BE2C (cell line): ENCODE data around the gene SNX32.

ENCODE experiments used
- DNase-seq: peaks from one replicate; pipeline ENCODE4 v3.0.0-alpha.2; 2020
- H3K27me3 ChIP-seq: fragments of 250-450 bp; sonication (Bioruptor Pico); 2 replicates; pipeline ENCODE4 v1.5.1; 2020; ENCODE audit warnings: mild to moderate bottlenecking
- H3K36me3 ChIP-seq: fragments of 250-450 bp; sonication (Bioruptor Pico); 2 replicates; pipeline ENCODE4 v1.5.1; 2020; ENCODE audit warnings: mild to moderate bottlenecking
- H3K4me1 ChIP-seq: fragments of 250-450 bp; sonication (Bioruptor Pico); 2 replicates; pipeline ENCODE4 v1.5.1; 2020
- H3K4me3 ChIP-seq: 2 replicates; pipeline ENCODE4 v1.5.1; 2011; ENCODE audit warnings: low read depth, low read length
- H3K9me3 ChIP-seq: fragments of 250-450 bp; sonication (Bioruptor Pico); 2 replicates; pipeline ENCODE4 v1.5.1; 2020
- CTCF ChIP-seq: IDR thresholded peaks from 2 replicates; pipeline ENCODE4 v1.5.1; 2012; ENCODE audit warnings: mild to moderate bottlenecking, low read depth, low read length

SNX32 gene

DNA sequence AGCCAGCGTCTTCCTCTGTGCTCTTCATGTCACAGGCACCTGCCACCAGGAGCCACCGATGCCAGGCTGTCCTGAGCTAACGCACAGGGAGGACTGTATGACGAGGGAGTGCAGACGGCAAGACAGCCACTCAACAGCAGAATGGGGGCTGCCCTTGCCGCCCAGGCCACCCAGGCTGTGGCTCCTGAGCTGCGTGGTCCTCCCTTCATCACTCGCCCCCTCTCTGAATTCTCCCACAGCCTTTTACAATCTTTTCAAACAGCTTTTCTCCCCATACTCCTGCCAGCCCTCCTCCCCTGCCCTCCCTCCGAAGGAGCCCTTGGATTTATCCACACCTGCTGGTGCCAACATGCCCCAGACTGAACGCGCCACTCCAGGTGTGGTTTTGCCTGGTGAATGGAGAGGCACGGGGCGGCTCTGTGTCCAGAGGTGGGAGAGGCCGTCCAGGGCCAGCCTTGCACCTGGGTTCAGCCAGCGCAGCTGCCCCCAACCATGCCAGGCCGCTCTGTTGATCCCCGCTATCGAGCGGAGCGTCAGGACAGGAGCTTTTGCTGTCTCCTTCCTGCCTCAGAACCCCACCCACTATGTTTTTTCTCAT, 24.9 kb upstream of the SNX32 start:
- Histone ChIP-seq H3K27me3 (peaks cover 77% of the 10 kb centered on the region), H3K4me3 (no peak overlapping the region), H3K4me1 (no peaks in the 10 kb centered on the region), H3K36me3 (no peaks in the 10 kb centered on the region), H3K9me3 (no peaks in the 10 kb centered on the region)
- DNase-seq, result no peak
- no peak for TF ChIP-seq CTCF

DNA sequence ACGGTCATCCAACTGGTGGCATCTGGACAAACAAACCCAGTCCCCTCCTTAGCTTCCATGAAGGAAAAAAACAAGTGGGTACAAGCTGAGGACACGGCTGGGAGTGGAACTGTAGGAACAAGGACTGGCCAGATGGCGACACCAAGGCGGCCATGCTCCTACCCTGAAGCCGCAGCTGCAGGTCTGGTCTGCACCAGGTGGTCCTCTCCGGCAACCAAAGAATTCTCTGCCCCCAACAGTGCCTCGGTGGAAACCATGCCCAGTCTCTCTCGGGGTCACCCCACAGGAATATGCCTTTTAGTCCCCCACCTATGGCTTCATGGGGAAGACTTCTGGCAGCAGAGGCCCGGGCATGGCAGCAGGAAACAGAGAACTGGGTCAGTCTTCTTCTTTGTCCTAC, 24.3 kb upstream of the SNX32 start:
- DNase-seq, result no peak
- no peak for TF ChIP-seq CTCF
- Histone ChIP-seq H3K4me3 (no peak overlapping the region), H3K27me3 (peaks cover 71% of the 10 kb centered on the region), H3K36me3 (no peaks in the 10 kb centered on the region), H3K9me3 (no peaks in the 10 kb centered on the region), H3K4me1 (no peaks in the 10 kb centered on the region)

DNA sequence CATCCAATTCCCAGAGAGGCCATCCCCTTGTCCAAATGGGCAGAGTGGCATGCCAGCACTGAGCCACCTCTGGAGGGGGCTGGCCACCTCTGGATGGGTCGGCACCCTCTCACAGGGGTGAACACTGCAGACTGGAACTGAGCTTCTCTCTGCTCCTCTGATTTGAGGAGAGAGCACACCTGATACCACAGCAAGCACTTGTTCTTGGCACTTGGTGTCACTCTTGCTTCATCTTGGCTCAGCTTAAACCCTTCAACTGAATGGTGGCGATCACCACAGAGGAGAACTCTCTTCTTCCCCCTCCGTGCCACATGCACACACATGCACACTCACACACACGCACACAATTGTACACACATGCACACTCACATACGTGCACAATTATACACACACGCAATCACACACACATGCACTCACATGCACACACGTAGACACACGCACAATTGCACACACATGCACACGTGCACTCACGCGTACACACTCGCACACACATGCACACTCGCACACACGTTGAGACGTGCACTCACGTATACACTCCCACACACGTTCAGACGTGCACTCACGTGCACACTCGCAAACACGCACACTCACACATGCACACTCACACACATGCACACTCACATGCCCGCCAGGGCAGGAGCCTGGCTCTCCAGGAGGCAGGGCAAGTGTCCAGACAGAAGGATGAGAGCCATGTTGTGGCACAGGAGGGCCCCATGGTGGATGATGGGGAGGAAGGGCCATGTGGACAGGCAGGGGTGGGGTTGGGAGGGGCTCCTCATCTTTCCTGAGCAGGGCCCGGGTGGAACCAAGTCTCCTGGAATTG, 23.5 kb upstream of the SNX32 start:
- no peak for TF ChIP-seq CTCF
- DNase-seq, result no peak

DNA sequence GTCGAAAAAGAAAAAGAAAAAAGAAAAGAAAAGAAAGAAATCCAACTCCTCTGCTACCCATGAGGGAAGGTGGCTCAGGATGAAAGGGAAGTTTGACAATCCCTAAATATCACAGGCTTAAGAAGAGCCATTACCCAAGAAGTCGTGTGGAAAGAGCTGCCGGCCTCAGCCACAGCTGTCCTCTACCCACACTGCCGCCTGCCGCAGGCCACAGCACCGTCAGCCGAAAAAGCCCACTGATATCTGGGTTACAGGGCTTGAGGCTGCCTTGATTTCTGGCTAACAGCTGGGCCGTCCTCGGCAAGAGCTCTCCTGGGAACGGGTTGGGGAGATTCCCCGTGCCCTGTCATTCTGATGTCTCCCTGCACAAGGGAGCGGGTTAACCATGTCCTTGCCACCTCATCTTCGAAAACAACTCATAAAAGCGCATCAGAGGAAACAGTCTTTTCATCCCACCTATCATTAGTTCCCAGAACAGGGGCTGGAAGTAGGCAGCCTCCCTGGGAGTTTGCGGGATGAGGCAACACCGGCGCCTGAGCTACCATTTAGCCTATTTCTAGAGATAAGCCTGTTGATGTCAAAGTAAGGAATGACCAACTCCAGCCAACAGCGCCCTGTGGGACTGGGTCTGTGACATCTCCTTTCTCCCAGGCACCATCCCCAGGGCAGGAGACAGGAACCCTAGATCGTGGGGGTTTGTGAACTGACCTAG, 21.8 kb upstream of the SNX32 start:
- no peak; the same call in 1 of the 2 replicates for TF ChIP-seq CTCF
- no peaks in the 10 kb centered on the region for H3K4me1 ChIP-seq
- H3K36me3 ChIP-seq, result no peaks in the 10 kb centered on the region
- H3K9me3 ChIP-seq, result no peaks in the 10 kb centered on the region
- peaks cover 58% of the 10 kb centered on the region for H3K27me3 ChIP-seq
- H3K4me3 ChIP-seq, result no peak overlapping the region
- no peak for DNase-seq

More for the DNA sequence above, 23.5 kb upstream of the SNX32 start:
- no peaks in the 10 kb centered on the region for H3K4me1 ChIP-seq
- peaks cover 68% of the 10 kb centered on the region for H3K27me3 ChIP-seq
- H3K9me3 ChIP-seq, result no peaks in the 10 kb centered on the region
- no peaks in the 10 kb centered on the region for H3K36me3 ChIP-seq
- no peak overlapping the region for H3K4me3 ChIP-seq

DNA sequence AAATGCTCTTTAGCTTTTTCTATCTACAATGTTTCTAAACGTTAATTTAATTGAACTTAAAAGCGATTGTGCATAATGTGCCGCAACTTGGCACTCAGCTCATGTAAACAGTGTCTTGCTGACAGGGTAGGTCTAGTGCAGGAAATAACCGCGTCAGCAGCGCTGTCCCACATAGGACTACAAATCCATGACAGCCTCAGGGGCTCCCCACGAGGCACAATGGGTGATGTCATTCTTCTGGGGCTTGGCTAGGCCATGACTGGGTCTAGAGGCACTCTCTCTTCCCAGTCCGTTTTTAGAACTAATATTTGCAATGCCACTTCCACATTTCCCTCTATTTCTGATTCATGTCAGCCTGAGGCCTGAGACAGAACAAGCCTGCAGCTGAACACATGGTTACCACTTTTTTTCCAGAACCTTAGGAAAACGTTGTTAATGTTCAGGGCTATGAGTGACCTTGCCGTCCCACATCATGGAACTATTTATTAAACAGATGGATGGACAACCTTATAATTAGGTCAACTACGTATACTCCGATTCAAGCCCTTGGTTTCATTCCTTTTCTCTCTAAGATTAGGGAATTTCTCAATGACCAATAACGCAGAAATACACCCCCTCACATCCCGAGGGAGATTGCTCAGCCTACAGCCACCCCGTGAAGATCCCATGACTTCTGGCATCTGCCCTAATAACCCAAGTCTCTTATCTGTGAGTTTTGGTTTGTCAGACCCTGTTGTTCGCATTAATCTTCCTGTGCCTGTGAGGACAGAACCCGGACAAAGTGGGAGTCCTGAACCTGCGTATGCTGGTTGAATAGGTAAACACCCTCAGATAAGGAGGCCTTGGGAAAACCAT, 19.4 kb upstream of the SNX32 start:
- no peak for DNase-seq
- Histone ChIP-seq H3K4me3 (no peak overlapping the region), H3K4me1 (no peaks in the 10 kb centered on the region), H3K9me3 (no peaks in the 10 kb centered on the region), H3K36me3 (no peaks in the 10 kb centered on the region), H3K27me3 (peaks cover 36% of the 10 kb centered on the region)
- no peak for TF ChIP-seq CTCF
